Skeletal muscle satellite cell (primary cell): ENCODE measurements around the gene SEC23IP.
"Not testable (repeated sequence)": the region's sequence is repeated elsewhere in the genome, so short reads cannot be mapped to it uniquely, and the experiment has no call there.

Source experiments
- H3K27me3 ChIP-seq: 2 replicates; pipeline ENCODE4 v1.7.0; 2013; ENCODE audit warnings: low read length; ENCODE audit not compliant: control insufficient read depth, insufficient read depth
- H3K36me3 ChIP-seq: 2 replicates; pipeline ENCODE4 v1.7.0; 2013; ENCODE audit warnings: mild to moderate bottlenecking, control low read depth, low read length; ENCODE audit not compliant: insufficient read depth
- H3K4me1 ChIP-seq: 2 replicates; pipeline ENCODE4 v1.7.0; 2013; ENCODE audit warnings: low read length; ENCODE audit not compliant: control insufficient read depth, insufficient read depth
- H3K4me2 ChIP-seq: 2 replicates; pipeline ENCODE4 v1.7.0; 2013; ENCODE audit warnings: mild to moderate bottlenecking, low read length
- H3K4me3 ChIP-seq: 2 replicates; pipeline ENCODE4 v1.7.0; 2013; ENCODE audit warnings: low read length
- H3K9ac ChIP-seq: 2 replicates; pipeline ENCODE4 v1.7.0; 2013; ENCODE audit warnings: mild to moderate bottlenecking, low read depth, low read length, moderate library complexity
- H3K9me3 ChIP-seq: replicated peaks from 2 replicates; pipeline ENCODE4 v1.7.0; 2013; ENCODE audit warnings: mild to moderate bottlenecking, control low read depth, low read length

SEC23IP gene

GRCh38 chr10:119888715-119889114 lies 3.8 kb upstream of the SEC23IP start:
- not testable (repeated sequence) for H3K36me3 ChIP-seq, H3K27me3 ChIP-seq, H3K4me3 ChIP-seq, H3K9ac ChIP-seq, H3K9me3 ChIP-seq, H3K4me2 ChIP-seq, H3K4me1 ChIP-seq

GRCh38 chr10:119889201-119889600 lies 3.3 kb upstream of the SEC23IP start:
- H3K36me3 ChIP-seq, H3K27me3 ChIP-seq, H3K9me3 ChIP-seq: not testable (repeated sequence)

GRCh38 chr10:119890307-119890706 lies 2.2 kb upstream of the SEC23IP start:
- H3K36me3 ChIP-seq, H3K27me3 ChIP-seq, H3K9me3 ChIP-seq, H3K4me3 ChIP-seq, H3K9ac ChIP-seq, H3K4me2 ChIP-seq: not testable (repeated sequence)
- peaks cover 21% of the 10 kb centered on the region for H3K4me1 ChIP-seq

More at GRCh38 chr10:119889201-119889600, 3.3 kb upstream of the SEC23IP start:
- H3K4me1 ChIP-seq: peaks cover 12% of the 10 kb centered on the region
- H3K4me2 ChIP-seq, H3K4me3 ChIP-seq, H3K9ac ChIP-seq: not testable (repeated sequence)

- Histone ChIP-seq H3K36me3 (peaks cover 11% of the 10 kb centered on the region), H3K9ac (peak overlapping the region; percentile 97), H3K4me3 (peak overlapping the region; percentile 89), H3K4me1 (peaks cover 37% of the 10 kb centered on the region), H3K4me2 (peak overlapping the region; percentile 85)
- not testable (repeated sequence) for H3K27me3 ChIP-seq, H3K9me3 ChIP-seq
Observed at GRCh38 chr10:119891849-119892187, 712 bp upstream of the SEC23IP start.

- peak overlapping the region; percentile 89 for H3K4me3 ChIP-seq
- no peaks in the 10 kb centered on the region for H3K27me3 ChIP-seq
- H3K4me1 ChIP-seq: peaks cover 43% of the 10 kb centered on the region
- H3K4me2 ChIP-seq: peak overlapping the region; percentile 85
- peaks cover 12% of the 10 kb centered on the region for H3K36me3 ChIP-seq
- peak overlapping the region; percentile 97 for H3K9ac ChIP-seq
- no peaks in the 10 kb centered on the region for H3K9me3 ChIP-seq
Observed at GRCh38 chr10:119893074-119893473, 544 bp downstream of the SEC23IP start.

- peak overlapping the region; percentile 85 for H3K4me2 ChIP-seq
- peak overlapping the region; percentile 97 for H3K9ac ChIP-seq
- peaks cover 43% of the 10 kb centered on the region for H3K4me1 ChIP-seq
- H3K36me3 ChIP-seq: peaks cover 21% of the 10 kb centered on the region
- H3K9me3 ChIP-seq: no peaks in the 10 kb centered on the region
- H3K4me3 ChIP-seq: peak overlapping the region; percentile 62
- no peaks in the 10 kb centered on the region for H3K27me3 ChIP-seq
Observed at GRCh38 chr10:119893845-119894427, 1.4 kb downstream of the SEC23IP start.

- H3K9ac ChIP-seq: peak overlapping the region; percentile 32
- peak overlapping the region; percentile 35 for H3K4me3 ChIP-seq
- H3K36me3 ChIP-seq: peaks cover 33% of the 10 kb centered on the region
- H3K4me1 ChIP-seq: peaks cover 43% of the 10 kb centered on the region
- no peaks in the 10 kb centered on the region for H3K9me3 ChIP-seq
- H3K27me3 ChIP-seq: no peaks in the 10 kb centered on the region
- peak overlapping the region; percentile 72 for H3K4me2 ChIP-seq
Observed at GRCh38 chr10:119896061-119896655, 3.6 kb downstream of the SEC23IP start.

GRCh38 chr10:119896937-119897770 lies 4.6 kb downstream of the SEC23IP start:
- Histone ChIP-seq H3K4me1 (peaks cover 37% of the 10 kb centered on the region), H3K9ac (peak overlapping the region; percentile 32), H3K9me3 (no peaks in the 10 kb centered on the region), H3K36me3 (peaks cover 34% of the 10 kb centered on the region), H3K4me2 (peak overlapping the region; percentile 72), H3K27me3 (no peaks in the 10 kb centered on the region), H3K4me3 (peak overlapping the region; percentile 35)

- no peaks in the 10 kb centered on the region for H3K27me3 ChIP-seq
- no peaks in the 10 kb centered on the region for H3K9me3 ChIP-seq
- H3K4me3 ChIP-seq: no peak overlapping the region
- no peak overlapping the region for H3K4me2 ChIP-seq
- H3K36me3 ChIP-seq: peaks cover 46% of the 10 kb centered on the region
- H3K9ac ChIP-seq: no peak overlapping the region
- peaks cover 37% of the 10 kb centered on the region for H3K4me1 ChIP-seq
Observed at GRCh38 chr10:119898577-119898976, 6.0 kb downstream of the SEC23IP start.

GRCh38 chr10:119903946-119904666 lies 11.6 kb downstream of the SEC23IP start:
- H3K9ac ChIP-seq: no peak overlapping the region
- no peaks in the 10 kb centered on the region for H3K4me1 ChIP-seq
- no peak overlapping the region for H3K4me2 ChIP-seq
- no peaks in the 10 kb centered on the region for H3K9me3 ChIP-seq
- H3K27me3 ChIP-seq: no peaks in the 10 kb centered on the region
- no peak overlapping the region for H3K4me3 ChIP-seq
- peaks cover 58% of the 10 kb centered on the region for H3K36me3 ChIP-seq

GRCh38 chr10:119907695-119908094 lies 15.2 kb downstream of the SEC23IP start:
- not testable (repeated sequence) for H3K4me1 ChIP-seq, H3K9me3 ChIP-seq, H3K9ac ChIP-seq, H3K27me3 ChIP-seq, H3K4me3 ChIP-seq, H3K4me2 ChIP-seq
- H3K36me3 ChIP-seq: peaks cover 56% of the 10 kb centered on the region
